GM12878 (cell line): ENCODE measurements around the gene TMEM167B. TPM values are rescaled to one million over a fixed set of nuclear protein-coding genes. Genes with fewer than 3 reads are reported as not detected.

ENCODE experiments used
- ASH2L ChIP-seq: fragments of 300-600, 200-600 bp; sonication (generic); IDR thresholded peaks from 2 replicates; pipeline ENCODE4 v1.6.1; 2017; ENCODE audit warnings: low read depth, mild to moderate bottlenecking, borderline replicate concordance
- ATF7 ChIP-seq: fragments of 450-650 bp; IDR thresholded peaks from 2 replicates; pipeline ENCODE4 v1.6.1; 2016; ENCODE audit warnings: low read depth, mild to moderate bottlenecking
- CREM ChIP-seq: IDR thresholded peaks from 2 replicates; pipeline ENCODE4 v1.6.1; 2014; ENCODE audit warnings: antibody characterized with exemption, low read depth
- EED ChIP-seq: sonication (generic); IDR thresholded peaks from 2 replicates; pipeline ENCODE4 v1.6.1; 2016; ENCODE audit warnings: antibody characterized with exemption, low read depth
- EP300 ChIP-seq, 2 experiments: fragments of 150-350 bp in 1 of 2; IDR thresholded peaks; 2 replicates each; pipeline ENCODE4 v1.6.1; 2011 to 2012; ENCODE audit warnings: low read depth in 2 of 2, low read length in 2 of 2, borderline replicate concordance in 1 of 2, improper control_type of control experiment in 1 of 2, inconsistent platforms in 1 of 2; ENCODE audit not compliant: control insufficient read depth in 1 of 2
- KLF5 ChIP-seq: fragments of 450-650 bp; IDR thresholded peaks from 2 replicates; pipeline ENCODE4 v1.6.1; 2014; ENCODE audit warnings: mild to moderate bottlenecking; ENCODE audit not compliant: partially characterized antibody
- MTA2 ChIP-seq: fragments of 450-650 bp; IDR thresholded peaks from 2 replicates; pipeline ENCODE4 v1.6.1; 2016; ENCODE audit warnings: low read depth, mild to moderate bottlenecking, moderate library complexity
- NR2C2 ChIP-seq: IDR thresholded peaks from 2 replicates; pipeline ENCODE4 v1.6.1; 2011; ENCODE audit warnings: borderline replicate concordance, low read depth; ENCODE audit not compliant: control insufficient read depth, insufficient read length
- NRF1 ChIP-seq: conservative IDR thresholded peaks from 2 replicates; pipeline ENCODE4 v1.6.1; 2011; ENCODE audit warnings: mild to moderate bottlenecking, low read depth, low read length, improper control_type of control experiment
- PAX5 ChIP-seq: IDR thresholded peaks from 2 replicates; pipeline ENCODE4 v1.6.1; 2011; ENCODE audit warnings: low read depth, low read length, borderline replicate concordance
- PML ChIP-seq: IDR thresholded peaks from 2 replicates; pipeline ENCODE4 v1.6.1; 2012; ENCODE audit warnings: low read length, inconsistent platforms
- POLR2AphosphoS5 ChIP-seq: IDR thresholded peaks from 2 replicates; pipeline ENCODE4 v1.6.1; 2011; ENCODE audit warnings: mild to moderate bottlenecking, low read length, inconsistent platforms
- RAD51 ChIP-seq: fragments of 450-650 bp; IDR thresholded peaks from 2 replicates; pipeline ENCODE4 v1.6.1; 2016; ENCODE audit warnings: moderate library complexity, mild to moderate bottlenecking, inconsistent platforms
- RBBP5 ChIP-seq: fragments of 200-600 bp; sonication (generic); conservative IDR thresholded peaks from 2 replicates; pipeline ENCODE4 v1.6.1; 2016
- TBL1XR1 ChIP-seq: IDR thresholded peaks from 2 replicates; pipeline ENCODE4 v1.6.1; 2012; ENCODE audit warnings: low read depth, low read length, improper control_type of control experiment
- ZNF24 ChIP-seq: fragments of 450-650 bp; IDR thresholded peaks from 2 replicates; pipeline ENCODE4 v1.6.1; 2017; ENCODE audit warnings: antibody characterized with exemption, mild to moderate bottlenecking
- polyA plus RNA-seq, 11 experiments: library from polyadenylated mRNA; depleted of rRNA in 4 of 11; unstranded in 6 of 11; stranded (reverse) in 5 of 11; fragments of >200 nt; fragmentation: Nextera tagmentation in 4 of 11; fragmentation: Illumina TruSeq in 1 of 11; extraction: Ambion mirVana in 4 of 11; extraction: Trizol in 1 of 11; gene quantifications; 1 replicate in 1 of 11; 2 replicates in 10 of 11; pipeline versions ENCODE4 v1.2.1 to v1.2.3, GENCODE V29; 2011 to 2016; ENCODE audit warnings: inconsistent platforms in 2 of 11, missing spikeins in 2 of 11, low read depth in 1 of 11
- total RNA-seq, 4 experiments: library from RNA; depleted of rRNA in 3 of 4; stranded (reverse); fragments of >200 nt in 3 of 4; fragmentation: Illumina TruSeq in 1 of 4; extraction: Trizol in 1 of 4; gene quantifications; 2 replicates each; pipeline versions ENCODE4 v1.2.1 to v1.2.3, GENCODE V29; 2013 to 2021
- TF ChIP-seq, protein P1 (sequence below): fragments of 450-650 bp; IDR thresholded peaks from 2 replicates; pipeline ENCODE4 v1.6.1; 2017; ENCODE audit warnings: mild to moderate bottlenecking, low read depth, inconsistent platforms; ENCODE audit not compliant: poor library complexity, severe bottlenecking
- TF ChIP-seq, protein P2 (sequence below): fragments of 450-650 bp; IDR thresholded peaks from 2 replicates; pipeline ENCODE4 v1.6.1; 2016; ENCODE audit warnings: mild to moderate bottlenecking
- TF ChIP-seq, protein P3 (sequence below): fragments of 150-350 bp; IDR thresholded peaks from 2 replicates; pipeline ENCODE4 v1.6.1; 2016; ENCODE audit warnings: low read depth, low read length
- TF ChIP-seq, protein P4 (sequence below): fragments of 450-650 bp; IDR thresholded peaks from 2 replicates; pipeline ENCODE4 v1.6.1; 2018; ENCODE audit warnings: borderline replicate concordance, mild to moderate bottlenecking; ENCODE audit not compliant: partially characterized antibody

The TMEM167B gene
- total and polyA plus RNA-seq, 10 of the 15 experiments (the other 5 are each of a cell fraction or from before 2014, with no cell fraction given), result 15.6 to 26.1 (median 21.1) TPM

DNA sequence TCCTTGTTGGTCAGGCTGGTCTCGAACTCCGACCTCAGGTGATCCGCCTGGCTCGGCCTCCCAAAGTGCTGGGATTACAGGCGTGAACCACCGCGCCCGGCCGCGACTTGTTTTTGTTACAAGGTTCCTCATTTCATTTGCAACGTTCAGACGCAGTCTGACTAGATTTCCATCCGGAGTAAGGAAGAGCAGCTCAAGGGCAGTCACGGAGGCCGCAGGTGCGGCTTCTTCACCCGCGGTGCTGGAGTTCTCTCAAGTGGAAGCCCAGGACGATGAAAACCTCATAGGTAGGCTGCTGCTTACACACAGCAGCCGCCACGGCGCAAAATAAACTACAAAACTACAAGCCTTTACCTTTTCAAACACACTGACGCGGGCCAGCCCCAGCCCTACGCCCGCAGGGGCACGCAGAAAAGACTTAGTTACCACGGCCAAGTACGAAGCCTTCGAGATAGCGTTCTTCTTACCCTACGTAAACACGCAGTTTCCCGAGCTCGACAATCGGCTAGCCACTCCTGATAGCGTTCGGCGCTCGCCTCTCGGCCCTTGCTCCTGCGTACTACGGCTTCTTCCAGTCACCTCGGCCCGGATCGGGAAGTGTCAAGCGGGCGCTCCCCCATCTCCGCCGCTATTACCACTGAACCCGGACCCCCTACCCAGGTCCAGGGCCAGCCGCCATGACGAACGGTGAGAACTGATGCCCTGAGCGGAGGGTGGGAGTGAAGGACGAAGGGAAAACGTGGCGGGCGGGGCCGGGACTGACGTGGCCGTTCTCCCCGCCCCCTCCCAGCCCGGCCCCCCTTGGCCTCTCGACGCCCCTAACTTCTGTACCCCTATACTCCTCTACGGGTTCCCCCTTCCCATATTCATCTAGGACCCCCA lies at the start of gene TMEM167B (continued):
- TF ChIP-seq, protein P1, sequence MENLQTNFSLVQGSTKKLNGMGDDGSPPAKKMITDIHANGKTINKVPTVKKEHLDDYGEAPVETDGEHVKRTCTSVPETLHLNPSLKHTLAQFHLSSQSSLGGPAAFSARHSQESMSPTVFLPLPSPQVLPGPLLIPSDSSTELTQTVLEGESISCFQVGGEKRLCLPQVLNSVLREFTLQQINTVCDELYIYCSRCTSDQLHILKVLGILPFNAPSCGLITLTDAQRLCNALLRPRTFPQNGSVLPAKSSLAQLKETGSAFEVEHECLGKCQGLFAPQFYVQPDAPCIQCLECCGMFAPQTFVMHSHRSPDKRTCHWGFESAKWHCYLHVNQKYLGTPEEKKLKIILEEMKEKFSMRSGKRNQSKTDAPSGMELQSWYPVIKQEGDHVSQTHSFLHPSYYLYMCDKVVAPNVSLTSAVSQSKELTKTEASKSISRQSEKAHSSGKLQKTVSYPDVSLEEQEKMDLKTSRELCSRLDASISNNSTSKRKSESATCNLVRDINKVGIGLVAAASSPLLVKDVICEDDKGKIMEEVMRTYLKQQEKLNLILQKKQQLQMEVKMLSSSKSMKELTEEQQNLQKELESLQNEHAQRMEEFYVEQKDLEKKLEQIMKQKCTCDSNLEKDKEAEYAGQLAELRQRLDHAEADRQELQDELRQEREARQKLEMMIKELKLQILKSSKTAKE, result peak; percentile 35
- peak; percentile 100 for TF ChIP-seq NR2C2
- TF ChIP-seq RAD51, result peak; percentile 90
- 0 out of 2 replicates have a peak, but pooled peaks have one; percentile 38 for TF ChIP-seq ZNF24
- TF ChIP-seq TBL1XR1, result 0 out of 2 replicates have a peak, but pooled peaks have one; percentile 41
- peak; percentile 82 for TF ChIP-seq KLF5
- peak; percentile 83 for TF ChIP-seq ATF7
- TF ChIP-seq EED, result no peak
- peak; percentile 87 for TF ChIP-seq POLR2AphosphoS5
- TF ChIP-seq EP300 (IDR thresholded peaks at IDR 0.05; ENCODE audit: borderline replicate concordance in 1 of 2, control insufficient read depth in 1 of 2, low read depth in 2 of 2, low read length in 2 of 2), result 0 out of 4 replicates have a peak, but pooled peaks of 1 of the 2 experiments have one; percentile 6
- TF ChIP-seq, protein P2, sequence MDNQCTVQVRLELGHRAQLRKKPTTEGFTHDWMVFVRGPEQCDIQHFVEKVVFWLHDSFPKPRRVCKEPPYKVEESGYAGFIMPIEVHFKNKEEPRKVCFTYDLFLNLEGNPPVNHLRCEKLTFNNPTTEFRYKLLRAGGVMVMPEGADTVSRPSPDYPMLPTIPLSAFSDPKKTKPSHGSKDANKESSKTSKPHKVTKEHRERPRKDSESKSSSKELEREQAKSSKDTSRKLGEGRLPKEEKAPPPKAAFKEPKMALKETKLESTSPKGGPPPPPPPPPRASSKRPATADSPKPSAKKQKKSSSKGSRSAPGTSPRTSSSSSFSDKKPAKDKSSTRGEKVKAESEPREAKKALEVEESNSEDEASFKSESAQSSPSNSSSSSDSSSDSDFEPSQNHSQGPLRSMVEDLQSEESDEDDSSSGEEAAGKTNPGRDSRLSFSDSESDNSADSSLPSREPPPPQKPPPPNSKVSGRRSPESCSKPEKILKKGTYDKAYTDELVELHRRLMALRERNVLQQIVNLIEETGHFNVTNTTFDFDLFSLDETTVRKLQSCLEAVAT, result peak; percentile 100
- TF ChIP-seq NRF1, result peak; percentile 32; the same call in 1 of the 2 replicates
- TF ChIP-seq, protein P3, sequence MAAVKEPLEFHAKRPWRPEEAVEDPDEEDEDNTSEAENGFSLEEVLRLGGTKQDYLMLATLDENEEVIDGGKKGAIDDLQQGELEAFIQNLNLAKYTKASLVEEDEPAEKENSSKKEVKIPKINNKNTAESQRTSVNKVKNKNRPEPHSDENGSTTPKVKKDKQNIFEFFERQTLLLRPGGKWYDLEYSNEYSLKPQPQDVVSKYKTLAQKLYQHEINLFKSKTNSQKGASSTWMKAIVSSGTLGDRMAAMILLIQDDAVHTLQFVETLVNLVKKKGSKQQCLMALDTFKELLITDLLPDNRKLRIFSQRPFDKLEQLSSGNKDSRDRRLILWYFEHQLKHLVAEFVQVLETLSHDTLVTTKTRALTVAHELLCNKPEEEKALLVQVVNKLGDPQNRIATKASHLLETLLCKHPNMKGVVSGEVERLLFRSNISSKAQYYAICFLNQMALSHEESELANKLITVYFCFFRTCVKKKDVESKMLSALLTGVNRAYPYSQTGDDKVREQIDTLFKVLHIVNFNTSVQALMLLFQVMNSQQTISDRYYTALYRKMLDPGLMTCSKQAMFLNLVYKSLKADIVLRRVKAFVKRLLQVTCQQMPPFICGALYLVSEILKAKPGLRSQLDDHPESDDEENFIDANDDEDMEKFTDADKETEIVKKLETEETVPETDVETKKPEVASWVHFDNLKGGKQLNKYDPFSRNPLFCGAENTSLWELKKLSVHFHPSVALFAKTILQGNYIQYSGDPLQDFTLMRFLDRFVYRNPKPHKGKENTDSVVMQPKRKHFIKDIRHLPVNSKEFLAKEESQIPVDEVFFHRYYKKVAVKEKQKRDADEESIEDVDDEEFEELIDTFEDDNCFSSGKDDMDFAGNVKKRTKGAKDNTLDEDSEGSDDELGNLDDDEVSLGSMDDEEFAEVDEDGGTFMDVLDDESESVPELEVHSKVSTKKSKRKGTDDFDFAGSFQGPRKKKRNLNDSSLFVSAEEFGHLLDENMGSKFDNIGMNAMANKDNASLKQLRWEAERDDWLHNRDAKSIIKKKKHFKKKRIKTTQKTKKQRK, result peak; percentile 78
- TF ChIP-seq MTA2, result peak; percentile 56; the same call in 1 of the 2 replicates
- TF ChIP-seq, protein P4, sequence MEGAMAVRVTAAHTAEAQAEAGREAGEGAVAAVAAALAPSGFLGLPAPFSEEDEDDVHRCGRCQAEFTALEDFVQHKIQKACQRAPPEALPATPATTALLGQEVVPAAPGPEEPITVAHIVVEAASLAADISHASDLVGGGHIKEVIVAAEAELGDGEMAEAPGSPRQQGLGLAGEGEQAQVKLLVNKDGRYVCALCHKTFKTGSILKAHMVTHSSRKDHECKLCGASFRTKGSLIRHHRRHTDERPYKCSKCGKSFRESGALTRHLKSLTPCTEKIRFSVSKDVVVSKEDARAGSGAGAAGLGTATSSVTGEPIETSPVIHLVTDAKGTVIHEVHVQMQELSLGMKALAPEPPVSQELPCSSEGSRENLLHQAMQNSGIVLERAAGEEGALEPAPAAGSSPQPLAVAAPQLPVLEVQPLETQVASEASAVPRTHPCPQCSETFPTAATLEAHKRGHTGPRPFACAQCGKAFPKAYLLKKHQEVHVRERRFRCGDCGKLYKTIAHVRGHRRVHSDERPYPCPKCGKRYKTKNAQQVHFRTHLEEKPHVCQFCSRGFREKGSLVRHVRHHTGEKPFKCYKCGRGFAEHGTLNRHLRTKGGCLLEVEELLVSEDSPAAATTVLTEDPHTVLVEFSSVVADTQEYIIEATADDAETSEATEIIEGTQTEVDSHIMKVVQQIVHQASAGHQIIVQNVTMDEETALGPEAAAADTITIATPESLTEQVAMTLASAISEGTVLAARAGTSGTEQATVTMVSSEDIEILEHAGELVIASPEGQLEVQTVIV, result peak; percentile 86
- peak; percentile 67 for TF ChIP-seq PML
- TF ChIP-seq RBBP5, result peak; percentile 84
- TF ChIP-seq ASH2L, result peak; percentile 93; the same call in 1 of the 2 replicates
- TF ChIP-seq CREM, result peak; percentile 96
- peak; percentile 67; the same call in 1 of the 2 replicates for TF ChIP-seq PAX5
